ENCODE results near the gene BAZ2A. TPM values are rescaled to one million over a fixed set of nuclear protein-coding genes. Genes with fewer than 3 reads are reported as not detected.

Gene BAZ2A
- total RNA-seq, 2 donors from 2014 or later: 38.6 to 42.7 TPM

- Histone ChIP-seq H3K27me3 (no peaks in the 10 kb centered on the region), H3K4me1 (peaks cover 0 to 62% of the 10 kb centered on the region in 2 donors), H3K4me3 (peak overlapping the region; percentile 97 to 99), H3K9me3 (no peaks in the 10 kb centered on the region), H3K27ac (peak overlapping the region; percentile 96 to 98), H3K36me3 (no peaks in the 10 kb centered on the region)
- TF ChIP-seq CTCF (IDR thresholded peaks at IDR 0.05): no peak
- DNase-seq (ENCODE audit: low spot score): no peak
Observed at GRCh38 chr12:56629459-56630179, 507 bp downstream of the BAZ2A start.

- peak overlapping the region; percentile 96 to 98 for H3K27ac ChIP-seq
- H3K36me3 ChIP-seq: no peaks in the 10 kb centered on the region
- H3K4me1 ChIP-seq: peaks cover 0 to 64% of the 10 kb centered on the region in 2 donors
- DNase-seq (ENCODE audit: low spot score): peak; percentile 78
- no peaks in the 10 kb centered on the region for H3K27me3 ChIP-seq
- TF ChIP-seq CTCF (IDR thresholded peaks at IDR 0.05): no peak
- peak overlapping the region; percentile 97 to 99 for H3K4me3 ChIP-seq
- no peaks in the 10 kb centered on the region for H3K9me3 ChIP-seq
Observed at GRCh38 chr12:56628671-56629458, 1.3 kb downstream of the BAZ2A start.

GRCh38 chr12:56626701-56627100, 3.4 kb downstream of the BAZ2A start:
- Histone ChIP-seq H3K27ac (no peak overlapping the region), H3K4me3 (no peak overlapping the region), H3K36me3 (peaks cover 6% of the 10 kb centered on the region), H3K4me1 (peaks cover 0 to 56% of the 10 kb centered on the region in 2 donors), H3K9me3 (no peaks in the 10 kb centered on the region), H3K27me3 (no peaks in the 10 kb centered on the region)
- no peak for TF ChIP-seq CTCF (IDR thresholded peaks at IDR 0.05)
- DNase-seq (ENCODE audit: low spot score): no peak

GRCh38 chr12:56622535-56622934, 7.6 kb downstream of the BAZ2A start:
- no peaks in the 10 kb centered on the region for H3K9me3 ChIP-seq
- peaks cover 14% of the 10 kb centered on the region for H3K36me3 ChIP-seq
- peaks cover 0 to 37% of the 10 kb centered on the region in 2 donors for H3K4me1 ChIP-seq
- H3K27me3 ChIP-seq: no peaks in the 10 kb centered on the region
- no peak overlapping the region for H3K4me3 ChIP-seq
- H3K27ac ChIP-seq: no peak overlapping the region
- no peak for TF ChIP-seq CTCF (IDR thresholded peaks at IDR 0.05)
- no peak for DNase-seq (ENCODE audit: low spot score)

- Histone ChIP-seq H3K4me1 (peaks cover 0 to 27% of the 10 kb centered on the region in 2 donors), H3K9me3 (no peaks in the 10 kb centered on the region), H3K27me3 (no peaks in the 10 kb centered on the region), H3K36me3 (peaks cover 65% of the 10 kb centered on the region), H3K27ac (peak overlapping the region; percentile 11 to 43), H3K4me3 (no peak overlapping the region)
- no peak for DNase-seq (ENCODE audit: low spot score)
- no peak for TF ChIP-seq CTCF (IDR thresholded peaks at IDR 0.05)
Observed at GRCh38 chr12:56616925-56617324, 13.2 kb downstream of the BAZ2A start.
